Upper lobe of right lung (tissue), 1 donor: ENCODE measurements around the gene NAA10. TPM values are rescaled to one million over a fixed set of nuclear protein-coding genes. Genes with fewer than 3 reads are reported as not detected.

ENCODE experiments used
- ATAC-seq: fragments of 200-7000 bp; cut with Tn5 transposase; one replicate; pipeline ENCODE4 v1.9.1; 2020; ENCODE audit warnings: mild to moderate bottlenecking, moderate library complexity
- DNase-seq: peaks from one replicate; pipeline ENCODE4 v3.0.0-alpha.2; 2020
- H3K27ac ChIP-seq: fragments of 200-600 bp; one replicate; pipeline ENCODE4 v1.8.0; 2022
- H3K27me3 ChIP-seq: fragments of 200-600 bp; one replicate; pipeline ENCODE4 v1.8.0; 2022; ENCODE audit warnings: mild to moderate bottlenecking
- H3K36me3 ChIP-seq: fragments of 200-600 bp; one replicate; pipeline ENCODE4 v1.8.0; 2022
- H3K4me1 ChIP-seq: fragments of 200-600 bp; one replicate; pipeline ENCODE4 v1.8.0; 2022
- H3K4me3 ChIP-seq: fragments of 200-600 bp; one replicate; pipeline ENCODE4 v1.8.0; 2022; ENCODE audit warnings: mild to moderate bottlenecking
- H3K9me3 ChIP-seq: fragments of 200-600 bp; one replicate; pipeline ENCODE4 v1.8.0; 2022
- intact Hi-C: fragments of 100-400 bp; cut with DNase I; formaldehyde crosslinking; loops from one replicate; pipeline ENCODE4 v1.11.0; 2022
- total RNA-seq: library from RNA; stranded (reverse); fragmentation: NEBNext Ultra II Directional; extraction: Animal tissue kit (Norgen Biotek cat#: 25700); gene quantifications from one replicate; pipeline ENCODE4 v1.2.1, GENCODE V29; 2021
- TF ChIP-seq, protein P1 (sequence below): fragments of 200-600 bp; IDR thresholded peaks from one replicate; pipeline ENCODE4 v1.8.0; 2022; ENCODE audit warnings: antibody characterized with exemption
- donor health status: DM: no; HTN: yes; CAD: no; lungs with severe emphysema.

The NAA10 gene
- total RNA-seq, 1 donor from 2014 or later: 84.6 TPM

- Histone ChIP-seq H3K27ac (no peak overlapping the region), H3K4me3 (no peak overlapping the region), H3K9me3 (no peaks in the 10 kb centered on the region), H3K4me1 (no peaks in the 10 kb centered on the region), H3K36me3 (no peaks in the 10 kb centered on the region), H3K27me3 (no peaks in the 10 kb centered on the region)
- no peak for ATAC-seq
- TF ChIP-seq, protein P1, sequence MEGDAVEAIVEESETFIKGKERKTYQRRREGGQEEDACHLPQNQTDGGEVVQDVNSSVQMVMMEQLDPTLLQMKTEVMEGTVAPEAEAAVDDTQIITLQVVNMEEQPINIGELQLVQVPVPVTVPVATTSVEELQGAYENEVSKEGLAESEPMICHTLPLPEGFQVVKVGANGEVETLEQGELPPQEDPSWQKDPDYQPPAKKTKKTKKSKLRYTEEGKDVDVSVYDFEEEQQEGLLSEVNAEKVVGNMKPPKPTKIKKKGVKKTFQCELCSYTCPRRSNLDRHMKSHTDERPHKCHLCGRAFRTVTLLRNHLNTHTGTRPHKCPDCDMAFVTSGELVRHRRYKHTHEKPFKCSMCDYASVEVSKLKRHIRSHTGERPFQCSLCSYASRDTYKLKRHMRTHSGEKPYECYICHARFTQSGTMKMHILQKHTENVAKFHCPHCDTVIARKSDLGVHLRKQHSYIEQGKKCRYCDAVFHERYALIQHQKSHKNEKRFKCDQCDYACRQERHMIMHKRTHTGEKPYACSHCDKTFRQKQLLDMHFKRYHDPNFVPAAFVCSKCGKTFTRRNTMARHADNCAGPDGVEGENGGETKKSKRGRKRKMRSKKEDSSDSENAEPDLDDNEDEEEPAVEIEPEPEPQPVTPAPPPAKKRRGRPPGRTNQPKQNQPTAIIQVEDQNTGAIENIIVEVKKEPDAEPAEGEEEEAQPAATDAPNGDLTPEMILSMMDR: no peak
- intact Hi-C loops: no loop called here
- DNase-seq: no peak
These were observed 21.1 kb downstream of the NAA10 start for GRCh38 chrX:153913701-153914100.

DNA sequence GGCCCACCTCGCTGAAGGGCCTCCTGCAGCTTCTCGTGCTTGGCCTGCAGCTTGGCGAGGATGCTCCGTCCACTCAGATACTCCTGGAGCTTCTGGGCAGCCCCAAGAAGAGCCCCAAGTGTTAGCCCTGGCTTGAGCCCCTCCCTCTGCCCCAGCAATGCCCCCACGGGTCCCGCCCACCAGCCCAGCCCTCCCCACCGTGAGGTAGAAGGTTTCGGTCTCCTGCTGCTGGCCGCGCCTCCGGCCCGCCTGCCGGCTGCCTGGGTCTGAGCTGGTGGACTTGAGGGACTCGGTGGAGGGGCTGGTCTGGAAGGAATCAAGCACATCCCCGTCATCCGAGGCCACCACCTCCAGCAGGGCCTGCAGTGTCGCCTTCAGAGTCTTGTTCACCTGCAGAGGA lies 21.6 kb downstream of the NAA10 start:
- no peaks in the 10 kb centered on the region for H3K27me3 ChIP-seq

DNA sequence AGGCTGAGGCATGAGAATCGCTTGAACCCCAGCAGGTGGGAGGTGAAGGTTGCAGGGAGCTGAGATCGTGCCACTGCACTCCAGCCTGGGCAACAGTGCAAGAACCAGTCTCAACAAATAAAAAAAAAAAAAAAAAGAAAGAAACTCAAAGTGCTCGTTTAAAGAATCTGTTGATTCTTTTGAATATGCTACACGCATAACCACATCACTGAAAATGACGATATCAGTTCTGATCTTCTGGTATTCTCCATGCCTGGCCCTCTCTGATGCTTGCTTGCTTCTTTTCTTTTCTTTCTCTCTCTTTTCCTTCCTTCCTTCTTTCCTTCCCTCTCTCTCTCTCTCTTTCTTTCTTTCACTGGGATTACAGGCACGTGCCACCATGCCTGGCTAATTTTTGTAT lies 23.0 kb downstream of the NAA10 start:
- ATAC-seq: no peak
- Histone ChIP-seq H3K4me1 (no peaks in the 10 kb centered on the region), H3K36me3 (no peaks in the 10 kb centered on the region), H3K27ac (no peak overlapping the region), H3K4me3 (no peak overlapping the region), H3K9me3 (no peaks in the 10 kb centered on the region), H3K27me3 (no peaks in the 10 kb centered on the region)
- DNase-seq: no peak
- TF ChIP-seq, protein P1: no peak
- intact Hi-C loops: no loop called here

More for the DNA sequence above, 21.6 kb downstream of the NAA10 start:
- DNase-seq (no peak), ATAC-seq (no peak)
- TF ChIP-seq, protein P1: no peak
- H3K27ac ChIP-seq: no peak overlapping the region
- intact Hi-C loops: no loop called here
- no peaks in the 10 kb centered on the region for H3K36me3 ChIP-seq
- no peak overlapping the region for H3K4me3 ChIP-seq
- no peaks in the 10 kb centered on the region for H3K4me1 ChIP-seq
- no peaks in the 10 kb centered on the region for H3K9me3 ChIP-seq

- H3K36me3 ChIP-seq: no peaks in the 10 kb centered on the region
- TF ChIP-seq, protein P1: no peak
- DNase-seq (no peak), ATAC-seq (no peak)
- no peaks in the 10 kb centered on the region for H3K4me1 ChIP-seq
- H3K27ac ChIP-seq: no peak overlapping the region
- intact Hi-C loops: no loop called here
- H3K27me3 ChIP-seq: no peaks in the 10 kb centered on the region
- H3K4me3 ChIP-seq: no peak overlapping the region
- H3K9me3 ChIP-seq: no peaks in the 10 kb centered on the region
These were observed 24.4 kb downstream of the NAA10 start for GRCh38 chrX:153910446-153910845.

- ATAC-seq (no peak), DNase-seq (no peak)
- Histone ChIP-seq H3K36me3 (no peaks in the 10 kb centered on the region), H3K9me3 (no peaks in the 10 kb centered on the region), H3K4me1 (no peaks in the 10 kb centered on the region), H3K4me3 (no peak overlapping the region), H3K27me3 (no peaks in the 10 kb centered on the region), H3K27ac (no peak overlapping the region)
- intact Hi-C loops: no loop called here
- TF ChIP-seq, protein P1: no peak
These were observed 24.9 kb downstream of the NAA10 start for GRCh38 chrX:153909980-153910360.
